GM13976 (cell line): ENCODE results near the gene ARSI.

Source experiments
- DNase-seq: peaks from one replicate; pipeline ENCODE4 v3.0.0; 2012; ENCODE audit warnings: low spot score
- in situ Hi-C: fragments of 300-500 bp; cut with MboI; formaldehyde crosslinking; loops from one replicate; pipeline ENCODE4 v1.12.0; 2022; ENCODE audit warnings: low sequenced_read_pairs, mixed read lengths, inconsistent platforms; ENCODE audit not compliant: unreplicated experiment
- TF ChIP-seq, protein P1 (sequence below): IDR thresholded peaks from 2 replicates; pipeline ENCODE4 v1.5.1; 2012; ENCODE audit warnings: borderline replicate concordance, mild to moderate bottlenecking; ENCODE audit not compliant: insufficient read depth; ENCODE audit errors: extremely low read depth, missing control alignments, control extremely low read depth

ARSI gene

DNA sequence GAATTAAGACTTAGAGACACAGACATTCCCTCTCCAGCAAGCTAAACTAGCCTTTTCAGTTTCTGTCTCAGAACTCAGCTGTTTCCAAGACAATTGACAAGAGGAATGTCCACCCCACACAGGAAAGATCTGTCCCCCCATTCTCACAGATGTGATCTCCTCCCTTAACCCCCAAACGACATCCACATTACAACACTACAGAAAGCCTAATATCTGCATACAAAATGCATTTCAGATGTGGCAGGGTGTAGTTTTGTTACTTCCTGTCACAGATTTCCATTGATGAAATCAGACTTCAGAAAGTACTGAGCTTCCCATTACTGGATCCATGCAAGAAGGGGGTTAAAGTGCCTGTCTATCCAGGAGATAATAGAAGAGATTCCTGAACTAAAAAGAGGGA is 2.9 kb upstream of the ARSI start:
- in situ Hi-C loops: no loop called here
- TF ChIP-seq, protein P1, sequence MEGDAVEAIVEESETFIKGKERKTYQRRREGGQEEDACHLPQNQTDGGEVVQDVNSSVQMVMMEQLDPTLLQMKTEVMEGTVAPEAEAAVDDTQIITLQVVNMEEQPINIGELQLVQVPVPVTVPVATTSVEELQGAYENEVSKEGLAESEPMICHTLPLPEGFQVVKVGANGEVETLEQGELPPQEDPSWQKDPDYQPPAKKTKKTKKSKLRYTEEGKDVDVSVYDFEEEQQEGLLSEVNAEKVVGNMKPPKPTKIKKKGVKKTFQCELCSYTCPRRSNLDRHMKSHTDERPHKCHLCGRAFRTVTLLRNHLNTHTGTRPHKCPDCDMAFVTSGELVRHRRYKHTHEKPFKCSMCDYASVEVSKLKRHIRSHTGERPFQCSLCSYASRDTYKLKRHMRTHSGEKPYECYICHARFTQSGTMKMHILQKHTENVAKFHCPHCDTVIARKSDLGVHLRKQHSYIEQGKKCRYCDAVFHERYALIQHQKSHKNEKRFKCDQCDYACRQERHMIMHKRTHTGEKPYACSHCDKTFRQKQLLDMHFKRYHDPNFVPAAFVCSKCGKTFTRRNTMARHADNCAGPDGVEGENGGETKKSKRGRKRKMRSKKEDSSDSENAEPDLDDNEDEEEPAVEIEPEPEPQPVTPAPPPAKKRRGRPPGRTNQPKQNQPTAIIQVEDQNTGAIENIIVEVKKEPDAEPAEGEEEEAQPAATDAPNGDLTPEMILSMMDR: no peak
- no peak for DNase-seq

DNA sequence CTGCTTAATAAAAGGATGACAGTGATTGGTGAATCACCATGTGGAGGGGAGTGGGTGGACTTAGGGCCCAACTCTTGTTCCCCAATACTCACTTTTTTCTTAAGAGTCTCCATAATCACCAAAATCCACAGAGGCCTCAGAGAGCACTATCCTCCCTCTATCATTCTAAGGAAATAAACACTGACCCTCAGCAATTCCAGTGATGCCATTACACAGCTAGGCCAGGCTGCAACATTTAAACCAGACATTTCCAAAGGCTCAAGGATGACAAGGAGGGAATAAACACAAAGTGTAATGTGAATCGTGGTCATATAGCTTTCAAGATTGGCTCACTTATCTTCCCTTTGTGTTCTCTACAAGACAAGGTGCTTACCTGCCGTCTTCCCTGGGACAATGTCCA is 2.4 kb upstream of the ARSI start:
- no peak for DNase-seq
- TF ChIP-seq, protein P1: no peak
- in situ Hi-C loops: no loop called here

DNA sequence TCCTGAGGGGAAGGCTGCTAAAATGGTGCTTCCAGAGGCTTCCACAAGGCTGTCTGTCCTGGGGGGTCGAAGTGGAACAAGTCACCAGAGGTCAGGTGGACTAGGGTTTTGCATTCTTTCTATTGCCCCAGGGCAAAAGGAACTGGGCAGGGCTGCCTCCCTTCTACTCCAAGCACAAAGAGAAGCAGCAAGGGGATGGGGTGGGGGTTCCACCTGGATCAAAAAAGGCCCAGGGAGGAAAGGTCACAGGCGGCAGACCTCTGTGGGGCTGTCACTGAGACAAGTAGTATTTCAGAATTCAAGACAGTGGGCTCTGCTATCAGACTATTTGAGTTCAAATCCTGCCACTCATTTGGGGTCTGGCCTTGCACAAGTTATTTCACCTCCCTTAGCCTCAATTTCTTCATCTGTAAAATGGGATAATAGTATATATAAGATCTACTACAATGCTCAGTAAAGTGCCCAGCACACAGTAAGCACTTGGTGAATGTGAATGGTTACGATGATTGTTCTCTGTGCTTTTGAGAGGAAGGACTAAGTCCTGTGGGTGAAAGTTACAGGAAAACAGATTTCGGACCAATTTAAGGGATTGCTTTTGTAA is 1.9 kb upstream of the ARSI start:
- TF ChIP-seq, protein P1: no peak
- DNase-seq: no peak
- in situ Hi-C loops: no loop called here

DNA sequence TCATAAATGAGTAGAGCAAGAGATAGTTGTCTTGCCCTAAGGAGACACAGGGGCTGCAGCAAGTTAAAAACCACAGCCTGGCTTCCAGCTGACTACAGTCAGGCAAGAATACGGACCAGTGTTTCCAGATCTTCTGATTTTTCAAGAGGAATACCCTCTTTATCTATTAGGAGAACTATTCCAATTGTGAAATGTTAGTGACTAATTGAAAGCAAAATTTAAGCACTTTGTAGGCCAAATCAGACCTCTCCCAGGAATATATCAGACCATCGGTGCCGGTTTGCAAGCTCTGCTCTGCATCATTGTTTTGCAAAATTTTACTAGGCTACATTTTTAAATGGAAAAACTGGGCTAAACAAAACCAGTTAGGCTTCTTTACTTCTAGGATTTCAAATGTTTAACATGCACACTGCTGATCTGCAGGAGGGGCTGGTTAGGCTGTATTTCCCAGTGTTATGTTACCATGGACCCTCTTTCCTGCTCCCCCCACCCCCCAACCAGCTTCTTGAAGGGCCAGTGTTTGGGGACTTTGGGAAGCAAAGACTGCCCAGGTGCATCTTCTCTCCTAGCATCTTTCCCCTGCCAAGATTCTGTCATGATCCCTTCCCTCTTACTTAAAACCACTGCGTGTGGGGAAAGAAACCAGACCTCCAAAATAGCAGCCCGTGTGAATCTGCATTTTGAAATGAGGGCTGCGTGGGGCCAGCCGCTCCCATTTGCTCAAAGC is 1.1 kb upstream of the ARSI start:
- no peak for DNase-seq
- in situ Hi-C loops: no loop called here
- TF ChIP-seq, protein P1: no peak

DNA sequence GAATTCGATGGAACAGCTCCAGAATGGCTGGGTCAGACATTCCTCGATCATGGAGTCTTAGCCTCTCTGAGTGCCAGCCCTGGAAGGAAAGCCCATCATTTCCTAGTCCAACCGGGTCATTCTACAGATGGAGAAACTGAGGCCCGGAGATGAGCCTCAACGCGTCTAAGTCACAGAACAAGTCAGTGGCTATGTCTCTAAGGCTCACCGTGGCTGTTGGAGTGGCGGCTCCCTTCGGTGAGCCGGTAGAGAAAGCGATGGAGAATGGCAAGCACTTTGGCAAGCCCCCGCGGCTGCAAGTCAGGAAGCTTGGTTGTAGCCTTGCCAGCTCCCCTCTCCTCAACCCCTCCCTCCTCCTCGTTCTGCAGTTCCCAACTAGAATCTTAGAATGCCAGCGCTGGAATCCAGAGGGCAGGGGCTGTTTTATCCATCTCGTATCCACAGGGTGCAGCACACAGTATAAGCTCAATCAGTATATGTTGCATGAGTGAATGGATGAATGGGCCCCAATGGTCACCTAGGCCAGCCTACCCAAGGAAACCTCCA is 438 bp upstream of the ARSI start:
- no peak for DNase-seq
- in situ Hi-C loops: no loop called here
- TF ChIP-seq, protein P1: no peak

DNA sequence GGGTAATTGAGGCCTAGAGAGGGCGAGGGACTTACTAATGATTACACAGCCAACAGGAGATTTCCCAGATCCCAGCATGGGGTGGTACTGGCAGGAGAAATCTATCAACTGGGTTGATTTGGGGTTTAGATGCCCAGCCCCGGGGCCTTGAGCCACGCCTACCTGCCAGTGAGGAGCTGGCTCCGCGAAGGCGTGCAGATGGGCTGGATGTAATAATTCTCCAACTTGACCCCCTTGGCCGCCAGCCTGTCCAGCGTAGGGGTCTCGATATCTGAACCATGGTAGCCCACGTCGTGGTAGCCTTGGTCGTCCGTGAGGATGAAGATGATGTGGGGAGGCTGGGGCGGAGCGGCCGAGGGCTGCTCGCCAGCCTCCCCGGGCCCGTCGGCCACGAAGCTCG is 804 bp downstream of the ARSI start:
- no peak for DNase-seq
- TF ChIP-seq, protein P1: no peak
- in situ Hi-C loops: no loop called here
